GM21390 (cell line): ENCODE measurements around the gene GNB1.
A peak's percentile ranks its signal among the peaks of the same experiment; 100 is the strongest.
"Not testable (repeated sequence)": the region's sequence is repeated elsewhere in the genome, so short reads cannot be mapped to it uniquely, and the experiment has no call there.

Source experiments
- ATAC-seq: cut with Tn5 transposase; IDR thresholded peaks from one replicate; pipeline ENCODE4 v1.9.1; 2021; ENCODE audit not compliant: unreplicated experiment

Gene GNB1

GRCh38 chr1:1861761-1862310 is 29.1 kb downstream of the GNB1 start:
- ATAC-seq: not testable (repeated sequence)

GRCh38 chr1:1861339-1861730 is 29.6 kb downstream of the GNB1 start:
- ATAC-seq: no peak

- ATAC-seq: not testable (repeated sequence)
Measured at GRCh38 chr1:1859970-1860697, 30.8 kb downstream of the GNB1 start.

GRCh38 chr1:1858382-1859086 is 32.4 kb downstream of the GNB1 start:
- no peak for ATAC-seq

GRCh38 chr1:1857096-1857703 is 33.7 kb downstream of the GNB1 start:
- ATAC-seq: no peak

GRCh38 chr1:1856161-1856560 is 34.7 kb downstream of the GNB1 start:
- ATAC-seq: not testable (repeated sequence)

GRCh38 chr1:1853593-1854257 is 37.2 kb downstream of the GNB1 start:
- ATAC-seq: no peak

- ATAC-seq: no peak
Measured at GRCh38 chr1:1852619-1853414, 38.1 kb downstream of the GNB1 start.

GRCh38 chr1:1847890-1848289 is 43.0 kb downstream of the GNB1 start:
- no peak for ATAC-seq

- no peak for ATAC-seq
Measured at GRCh38 chr1:1847061-1847850, 43.6 kb downstream of the GNB1 start.

- no peak for ATAC-seq
Measured at GRCh38 chr1:1846386-1846918, 44.4 kb downstream of the GNB1 start.

- peak; percentile 39 for ATAC-seq
Measured at GRCh38 chr1:1842360-1843146, 48.3 kb downstream of the GNB1 start.

- ATAC-seq: no peak
Measured at GRCh38 chr1:1841575-1841995, 49.3 kb downstream of the GNB1 start.

GRCh38 chr1:1839311-1839965 is 51.4 kb downstream of the GNB1 start:
- no peak for ATAC-seq

GRCh38 chr1:1836119-1836518 is 54.8 kb downstream of the GNB1 start:
- ATAC-seq: no peak

GRCh38 chr1:1835546-1835945 is 55.3 kb downstream of the GNB1 start:
- ATAC-seq: no peak

- no peak for ATAC-seq
Measured at GRCh38 chr1:1833916-1834325, 57.0 kb downstream of the GNB1 start.

GRCh38 chr1:1833456-1833855 is 57.4 kb downstream of the GNB1 start:
- no peak for ATAC-seq
